GM18498 (cell line): Measurements from ENCODE around the gene SYCP3.
"Not testable (repeated sequence)": the region's sequence is repeated elsewhere in the genome, so short reads cannot be mapped to it uniquely, and the experiment has no call there.

Experiments
- ATAC-seq: cut with Tn5 transposase; IDR thresholded peaks from one replicate; pipeline ENCODE4 v1.9.1; 2021; ENCODE audit warnings: mild to moderate bottlenecking, moderate library complexity; ENCODE audit not compliant: unreplicated experiment

Gene SYCP3

DNA sequence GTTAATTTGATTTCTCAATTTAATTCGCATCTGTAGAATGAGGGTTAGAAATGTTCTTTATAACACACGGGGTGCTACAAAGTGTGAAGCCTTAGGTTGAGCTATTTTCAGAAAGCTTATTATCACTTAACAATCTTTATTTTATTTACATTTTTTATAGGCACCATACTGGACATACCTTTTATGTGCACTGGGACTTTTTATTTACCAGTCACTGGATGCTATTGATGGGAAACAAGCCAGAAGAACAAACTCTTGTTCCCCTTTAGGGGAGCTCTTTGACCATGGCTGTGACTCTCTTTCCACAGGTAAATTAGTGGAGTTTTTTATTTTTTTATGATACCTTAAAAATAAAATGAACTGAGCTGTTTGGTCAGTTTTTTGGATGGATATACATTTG lies 25.3 kb downstream of the SYCP3 start:
- ATAC-seq = no peak

DNA sequence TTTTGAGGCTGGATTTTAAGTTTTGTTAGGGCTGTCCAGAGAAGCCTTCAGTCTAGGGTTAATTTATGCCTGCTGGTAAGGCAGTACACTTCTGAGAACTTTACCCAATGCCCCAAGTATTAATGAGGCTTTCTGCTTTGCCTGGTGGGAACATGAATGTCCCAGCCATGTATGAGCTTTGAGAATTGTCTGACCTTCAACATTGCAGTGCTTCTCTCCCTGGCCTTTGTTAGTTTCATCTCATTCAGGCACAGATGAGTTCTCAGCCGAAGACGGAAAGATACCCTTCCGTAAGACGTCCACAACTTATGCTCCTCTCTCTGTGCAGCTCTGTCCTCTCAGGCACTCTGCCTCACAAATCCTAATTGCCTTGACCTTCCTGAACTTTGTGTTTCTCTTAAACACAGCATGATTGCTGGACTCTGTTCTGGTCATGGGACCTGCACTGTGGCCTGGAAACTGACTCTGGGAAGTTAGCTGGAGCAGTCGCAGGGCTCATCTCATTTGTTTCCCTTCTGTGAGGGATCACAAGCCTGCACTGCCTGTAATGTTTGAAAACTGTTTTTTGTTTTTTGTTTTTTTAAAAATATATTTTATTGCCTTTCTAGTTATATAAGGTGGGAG lies 26.1 kb downstream of the SYCP3 start:
- ATAC-seq = no peak

DNA sequence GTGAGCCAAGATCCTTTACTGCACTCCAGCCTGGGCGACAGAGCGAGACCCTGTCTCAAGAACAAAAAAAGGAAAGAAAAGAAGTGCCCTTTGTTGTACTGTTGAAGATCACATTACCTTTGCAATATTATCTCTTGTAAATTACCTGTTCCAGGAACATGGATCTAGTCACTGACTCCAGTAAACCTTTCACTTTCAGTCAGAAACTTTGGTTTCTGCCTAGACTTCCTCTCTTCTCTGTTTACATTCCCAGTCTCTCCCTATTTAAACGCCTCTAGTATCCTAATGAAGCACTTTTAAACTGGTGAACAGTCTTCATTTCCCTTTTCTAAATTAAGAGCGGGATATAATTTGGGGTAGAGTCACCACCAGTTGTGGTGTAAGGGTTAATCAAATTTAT lies 29.0 kb downstream of the SYCP3 start:
- no peak for ATAC-seq

DNA sequence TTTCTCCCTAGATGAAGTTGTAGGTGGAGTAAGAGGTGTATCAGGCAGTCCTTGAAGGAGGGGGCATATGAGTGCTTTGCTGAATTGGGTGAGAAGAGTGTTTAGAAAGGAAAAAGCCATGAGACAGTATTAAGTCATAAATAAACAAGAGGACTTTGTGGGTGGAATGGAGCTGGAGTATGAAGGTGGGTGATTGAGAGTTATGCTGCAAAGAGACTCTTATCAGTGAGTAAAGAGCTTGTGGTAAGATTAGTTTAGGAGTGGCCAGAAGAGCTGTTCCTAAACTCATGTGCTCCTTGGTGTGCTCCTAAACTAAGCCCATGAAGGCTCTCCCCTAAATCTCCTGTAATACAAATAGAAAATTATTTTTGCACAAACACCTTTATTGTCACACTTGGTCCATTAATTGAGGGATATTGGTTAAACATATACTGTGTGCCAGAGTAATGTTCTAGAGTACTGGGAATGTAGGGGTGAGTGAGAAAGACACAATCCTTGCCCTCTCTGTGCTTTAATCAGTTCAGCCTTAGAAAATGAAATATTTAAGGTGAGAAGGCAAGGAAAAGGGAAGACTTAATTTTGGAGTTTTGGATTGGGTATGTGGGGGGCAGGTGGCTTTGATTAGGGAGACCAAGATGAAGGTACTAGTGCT lies 32.0 kb downstream of the SYCP3 start:
- ATAC-seq = no peak

DNA sequence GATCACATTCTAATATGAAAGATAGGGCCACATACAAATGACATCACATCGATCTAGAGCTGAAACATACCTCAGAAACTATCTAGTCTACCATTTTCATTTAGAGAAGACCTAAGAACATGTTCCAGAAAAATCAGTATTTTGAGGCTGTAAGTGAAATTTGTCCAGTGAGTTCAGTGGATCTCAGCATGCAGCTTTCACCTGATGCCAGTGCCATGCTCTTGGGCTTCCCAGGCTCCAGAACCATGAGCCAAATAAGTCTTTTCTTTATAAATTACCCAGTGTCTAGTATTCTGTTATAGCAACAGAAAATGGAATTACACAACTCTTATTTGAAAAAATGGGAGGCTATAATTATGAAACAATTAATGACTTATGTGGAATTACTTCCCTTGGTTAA lies 32.9 kb downstream of the SYCP3 start:
- no peak for ATAC-seq

DNA sequence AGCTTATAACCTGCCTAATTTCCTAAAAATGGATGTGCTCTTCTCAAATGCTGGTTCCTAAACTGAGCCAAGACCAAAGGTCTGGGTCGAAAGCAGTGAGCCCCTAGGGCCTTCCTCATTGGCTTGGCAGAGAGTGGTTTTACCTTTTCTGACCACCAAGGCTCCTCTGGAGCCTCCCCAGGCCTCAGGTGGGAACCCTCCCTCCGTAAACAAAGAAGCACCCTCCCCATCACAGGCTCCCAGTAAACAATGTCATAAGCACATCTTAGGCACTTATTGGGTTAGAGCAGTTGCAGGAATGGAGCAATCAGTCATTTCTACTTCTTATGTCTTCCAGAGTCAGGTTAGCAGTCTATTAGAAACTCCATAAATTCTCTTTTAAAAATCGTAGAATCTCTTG lies 35.8 kb downstream of the SYCP3 start:
- no peak for ATAC-seq

DNA sequence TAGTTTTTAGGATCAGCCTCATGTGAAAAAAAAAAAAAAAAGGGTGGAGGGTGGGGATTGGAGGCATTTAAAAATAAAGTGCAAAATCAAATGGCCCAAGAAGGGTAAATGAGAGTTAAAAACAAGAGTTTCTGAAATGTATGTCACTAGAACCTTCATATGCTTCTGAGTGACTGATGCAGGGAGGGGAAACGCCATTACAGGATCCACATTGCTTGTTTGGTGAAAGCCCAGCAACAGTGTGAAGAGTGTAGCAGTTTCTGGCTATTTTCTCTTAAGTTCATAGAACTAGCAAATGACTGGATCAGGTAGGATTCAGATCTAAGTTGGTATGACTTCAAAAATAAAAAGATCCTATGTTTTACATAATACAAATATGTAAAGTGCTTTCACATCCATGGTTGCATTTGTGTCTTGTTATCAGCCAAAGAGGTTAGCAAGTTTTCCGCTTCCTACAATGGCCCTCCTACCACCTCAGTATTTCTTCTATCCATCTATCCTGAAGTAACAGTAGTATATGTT lies 38.9 kb downstream of the SYCP3 start:
- ATAC-seq = no peak

DNA sequence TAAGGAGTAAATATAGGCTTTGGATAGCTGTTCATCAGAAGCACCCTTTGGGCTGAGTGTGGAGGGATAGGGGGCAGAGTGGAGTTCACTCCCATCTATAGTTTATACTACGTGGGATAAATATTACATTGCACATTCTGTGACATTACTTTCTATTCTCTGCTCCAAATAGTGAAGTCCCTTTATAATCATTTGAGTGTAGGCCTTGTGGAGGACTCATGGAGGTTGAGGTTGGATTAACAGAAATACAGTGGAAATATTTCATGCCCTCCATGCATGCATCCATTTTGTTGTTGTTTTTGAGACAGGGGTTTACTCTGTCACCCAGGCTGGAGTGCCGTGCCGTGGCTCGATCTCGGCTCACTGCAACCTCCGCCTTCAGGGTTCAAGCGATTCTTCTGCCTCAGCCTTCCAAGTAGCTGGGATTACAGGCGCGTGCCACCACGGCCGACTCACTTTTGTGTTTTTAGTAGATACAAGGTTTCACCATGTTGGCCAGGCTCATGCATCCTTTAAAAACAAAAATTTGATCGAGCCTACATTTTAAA lies 40.4 kb downstream of the SYCP3 start:
- ATAC-seq = no peak

DNA sequence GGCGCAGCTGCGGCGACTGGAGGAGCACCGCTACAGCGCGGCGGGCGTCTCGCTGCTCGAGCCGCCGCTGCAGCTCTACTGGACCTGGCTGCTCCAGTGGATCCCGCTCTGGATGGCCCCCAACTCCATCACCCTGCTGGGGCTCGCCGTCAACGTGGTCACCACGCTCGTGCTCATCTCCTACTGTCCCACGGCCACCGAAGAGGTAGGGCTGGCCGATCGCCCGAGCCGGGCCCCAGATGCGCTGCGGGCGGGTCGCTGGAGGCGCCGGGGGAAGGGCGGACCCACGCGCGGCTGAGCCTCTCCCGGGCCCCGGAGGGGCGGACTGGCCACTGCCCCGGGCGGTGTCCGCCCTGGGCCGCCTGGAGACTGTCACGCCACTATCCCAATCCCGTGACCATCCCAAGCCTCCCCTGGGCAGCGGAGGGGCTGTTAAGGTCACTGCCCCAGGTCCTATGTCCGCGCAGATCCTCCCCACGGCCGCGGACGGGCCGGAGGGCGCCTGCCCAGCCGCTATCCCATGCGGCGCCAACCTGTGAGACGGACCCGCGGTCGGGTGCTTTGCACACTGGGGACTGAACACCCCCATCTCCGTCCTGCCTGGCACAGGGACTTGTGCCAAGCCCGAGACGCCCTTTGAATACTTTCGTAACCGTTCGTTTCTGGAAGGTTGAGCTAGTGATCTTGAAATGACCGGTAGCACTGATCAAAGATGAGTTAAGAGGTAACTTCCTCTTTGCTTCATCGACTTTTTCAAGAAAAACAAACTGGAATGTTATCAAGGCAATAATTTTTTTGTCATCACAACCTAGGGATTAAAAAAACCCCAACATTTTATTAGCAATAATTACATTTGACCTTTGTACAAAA lies 41.1 kb downstream of the SYCP3 start:
- ATAC-seq = peak; percentile 36

DNA sequence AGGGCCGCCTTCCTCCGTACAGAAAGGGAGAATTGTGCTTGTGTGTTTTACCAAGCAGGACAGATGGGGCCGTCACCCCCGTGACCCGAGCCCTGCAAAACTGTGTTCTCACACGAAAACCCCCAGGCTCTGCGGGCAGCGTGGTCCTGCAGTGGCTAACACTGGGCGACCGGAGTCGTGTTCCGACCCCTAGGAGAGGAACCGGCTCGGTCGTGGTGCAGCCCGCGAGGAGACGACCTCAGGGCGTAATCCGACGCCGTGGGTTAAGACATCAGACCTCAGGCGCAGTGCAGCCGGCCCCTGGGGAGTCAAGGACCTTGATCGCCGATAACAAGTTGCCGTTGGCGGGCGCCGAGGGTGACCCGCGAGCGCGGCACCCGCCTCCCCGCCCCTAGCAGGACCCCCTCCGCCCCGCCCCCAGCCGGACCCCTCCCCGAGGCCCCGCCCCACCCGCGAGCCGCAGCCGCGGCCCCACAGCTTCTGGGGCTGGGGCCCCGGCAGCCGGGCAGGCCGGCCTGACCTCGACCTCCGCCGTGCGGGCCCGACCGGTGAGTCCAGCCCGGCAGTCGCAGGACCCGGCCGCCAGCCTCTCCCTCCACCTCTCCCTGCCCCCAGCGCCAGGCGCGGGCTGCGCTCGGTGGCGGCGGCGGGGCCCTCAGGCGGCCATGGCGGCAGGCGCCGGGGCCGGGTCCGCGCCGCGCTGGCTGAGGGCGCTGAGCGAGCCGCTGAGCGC lies 41.9 kb downstream of the SYCP3 start, which contains the start of gene CHPT1:
TSS of gene CHPT1 (plus strand) at position 444 of the 733 bp plus-strand sequence. CDS start at position 666, 222 bp downstream.
- ATAC-seq = peak; percentile 73

DNA sequence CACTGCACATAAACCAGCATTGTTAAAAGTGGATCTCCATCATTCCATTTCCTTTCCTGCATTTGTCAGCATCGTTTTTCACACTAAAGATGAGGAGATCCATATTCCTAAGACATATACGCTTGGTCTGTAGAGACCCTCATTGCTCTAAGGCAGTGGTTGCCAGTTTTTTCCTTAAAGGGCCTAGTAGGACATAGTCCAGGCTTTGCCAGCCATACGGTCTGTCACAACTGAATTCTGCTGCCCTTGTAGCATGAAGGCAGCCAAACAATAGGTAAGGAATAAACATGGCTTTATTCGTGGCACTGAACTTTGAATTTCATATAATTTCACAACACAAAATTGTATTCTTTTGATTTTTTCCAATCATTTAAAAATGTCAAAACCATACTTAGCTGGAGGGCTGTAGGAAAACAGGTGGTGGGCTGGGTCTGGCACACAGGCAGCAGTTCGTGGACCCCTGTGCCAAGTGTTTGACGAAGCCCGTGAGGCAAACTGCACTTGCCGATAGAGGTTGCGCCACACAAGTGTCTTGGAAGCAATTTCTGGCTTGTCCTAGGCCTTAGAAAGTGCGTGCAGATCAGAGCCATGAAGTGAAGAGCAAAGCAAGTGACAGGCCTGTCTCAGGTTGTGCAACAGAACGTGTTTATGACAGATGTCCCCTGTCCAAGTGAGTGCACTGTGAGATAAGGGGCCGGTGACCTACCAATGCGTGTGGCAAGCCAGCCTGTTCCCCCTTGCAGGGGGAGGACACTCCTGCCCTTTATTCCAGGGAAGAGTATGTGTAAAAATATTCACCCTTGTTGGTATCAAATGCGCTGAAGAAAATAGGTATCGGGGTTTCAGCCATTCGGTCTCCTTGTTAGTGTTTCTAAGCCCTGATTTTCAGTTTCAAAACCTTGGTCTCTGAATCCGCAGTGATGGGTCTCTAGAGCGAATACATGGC lies 42.7 kb downstream of the SYCP3 start:
- ATAC-seq = peak; percentile 38

DNA sequence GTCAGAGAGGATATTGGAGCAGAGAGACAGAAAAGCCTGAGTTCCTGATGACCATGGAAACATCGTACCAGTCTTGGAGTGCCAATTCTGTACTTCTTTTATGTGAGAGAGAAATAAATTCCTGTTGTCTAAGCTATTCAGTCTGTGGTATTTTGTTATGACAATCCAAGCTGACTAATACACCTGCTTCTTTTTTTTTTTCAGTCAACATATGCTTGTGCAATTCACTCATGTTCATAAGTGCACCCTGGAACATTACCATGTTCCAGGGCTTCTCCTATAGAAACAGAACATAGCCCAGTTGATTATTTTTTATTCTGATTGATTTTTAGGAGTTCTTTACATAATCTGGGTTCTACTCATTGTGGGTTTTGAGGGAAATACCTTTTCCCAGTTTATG lies 43.6 kb downstream of the SYCP3 start:
- no peak for ATAC-seq

DNA sequence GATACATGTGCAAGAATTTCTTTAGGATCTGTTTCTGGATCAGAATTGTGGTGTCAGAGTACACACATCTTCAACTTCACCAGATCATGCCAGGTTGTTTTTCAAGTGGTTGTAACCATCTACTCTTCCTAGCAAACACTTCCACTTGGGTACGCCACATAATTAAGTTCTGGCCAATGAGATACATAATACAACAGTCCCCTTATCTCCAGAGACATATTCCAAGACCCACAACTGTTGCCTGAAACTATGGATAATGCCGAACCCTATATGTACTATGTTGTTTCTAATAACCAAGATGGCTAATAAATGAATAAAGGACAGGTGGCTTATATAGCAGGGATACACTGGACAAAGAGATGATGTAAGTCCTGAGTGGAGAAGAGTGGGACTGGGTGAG lies 44.3 kb downstream of the SYCP3 start:
- ATAC-seq = no peak

DNA sequence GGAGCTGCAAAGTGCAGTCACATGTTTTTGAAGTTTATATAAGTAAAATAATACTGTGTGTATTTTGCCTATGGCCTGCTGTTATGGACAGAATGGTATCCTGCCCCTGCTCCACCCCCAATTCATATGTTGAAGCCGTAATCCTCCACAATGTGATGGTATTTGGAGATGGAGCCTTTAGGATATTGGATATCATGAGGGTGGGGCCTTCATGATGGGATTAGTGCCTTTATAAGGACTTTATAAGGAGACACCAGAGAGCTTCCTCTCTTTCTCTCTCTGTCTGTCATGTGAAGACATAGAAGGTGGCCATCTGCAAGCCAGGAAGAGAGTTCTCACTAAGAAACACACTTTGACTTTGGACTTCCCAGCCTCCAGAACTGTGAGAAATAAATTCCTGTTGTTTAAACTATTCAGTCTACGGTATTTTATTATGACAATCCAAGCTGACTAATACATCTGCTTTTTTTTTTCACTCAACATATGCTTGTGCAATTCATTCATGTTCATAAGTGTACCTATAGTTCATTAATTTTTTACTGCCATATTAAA lies 44.9 kb downstream of the SYCP3 start:
- ATAC-seq = no peak

DNA sequence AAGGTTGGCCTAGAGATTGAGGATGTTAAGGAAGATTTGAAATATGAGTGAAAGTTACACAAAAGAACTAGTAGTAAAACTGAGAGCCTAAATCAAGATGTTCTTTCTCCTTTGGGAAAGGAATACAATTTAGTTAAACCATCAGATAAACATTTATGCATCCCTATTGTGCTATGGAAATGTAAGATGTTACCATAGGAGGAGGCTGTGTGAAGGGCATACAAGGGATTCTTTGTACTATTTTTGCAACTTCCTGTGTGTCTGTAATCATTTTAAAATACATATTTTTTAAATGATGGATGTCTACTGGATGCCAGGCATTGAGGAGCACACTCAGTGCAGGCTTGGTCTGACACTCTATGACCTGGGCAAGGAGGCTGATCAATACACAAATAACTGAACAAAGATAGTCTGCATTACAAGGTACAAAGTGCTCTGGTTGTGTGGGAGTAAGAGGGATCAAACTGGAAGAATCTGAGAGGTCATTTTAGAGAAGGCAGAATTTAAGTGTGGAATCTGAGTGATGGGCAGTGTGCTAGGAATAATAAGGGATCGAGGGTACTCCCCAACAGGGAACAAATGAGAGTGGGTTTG lies 47.7 kb downstream of the SYCP3 start:
- no peak for ATAC-seq

DNA sequence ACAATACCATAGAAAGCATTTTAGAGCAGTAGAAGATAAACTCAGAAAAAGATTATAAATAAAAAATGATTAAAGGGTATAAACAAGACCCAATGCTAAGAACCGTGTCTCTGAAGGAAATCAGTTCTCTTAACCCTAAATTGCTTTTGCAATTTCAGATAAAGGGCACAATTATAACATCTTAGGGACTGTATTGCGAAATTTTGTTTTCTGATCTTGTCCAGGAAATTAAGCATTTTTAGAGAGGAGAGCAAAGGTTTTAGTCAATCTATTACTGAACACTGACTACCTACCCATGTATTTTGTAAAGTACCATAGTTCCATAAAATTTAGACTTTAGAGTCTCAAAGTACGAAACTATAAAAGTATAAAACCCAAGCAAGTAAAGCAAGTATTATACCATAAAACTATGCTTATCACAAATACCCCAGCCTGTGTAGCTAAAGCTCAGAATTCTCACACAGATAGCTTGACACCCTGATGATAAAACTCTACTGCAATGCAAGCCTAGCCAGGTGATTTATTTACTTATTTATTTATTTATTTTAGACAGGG lies 48.6 kb downstream of the SYCP3 start:
- ATAC-seq = no peak

DNA sequence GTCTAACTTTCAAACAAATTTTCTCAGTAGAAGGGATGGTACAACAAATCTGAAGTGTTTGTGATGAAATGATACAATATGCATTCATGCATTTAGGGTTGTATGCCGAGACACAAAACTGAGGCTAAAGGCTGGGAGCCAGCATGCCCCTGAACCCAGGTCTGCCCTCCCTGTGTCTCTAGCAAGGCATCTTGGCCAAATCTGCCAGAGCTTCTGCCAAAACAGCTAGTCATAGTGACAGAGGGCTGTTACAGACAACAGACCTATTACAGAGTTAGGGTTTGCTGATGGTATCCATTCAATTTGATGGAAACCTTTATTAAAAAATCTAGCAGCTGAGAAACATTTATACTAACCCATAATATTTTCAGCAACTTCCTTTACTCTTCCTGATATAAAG lies 53.1 kb downstream of the SYCP3 start:
- ATAC-seq = no peak

DNA sequence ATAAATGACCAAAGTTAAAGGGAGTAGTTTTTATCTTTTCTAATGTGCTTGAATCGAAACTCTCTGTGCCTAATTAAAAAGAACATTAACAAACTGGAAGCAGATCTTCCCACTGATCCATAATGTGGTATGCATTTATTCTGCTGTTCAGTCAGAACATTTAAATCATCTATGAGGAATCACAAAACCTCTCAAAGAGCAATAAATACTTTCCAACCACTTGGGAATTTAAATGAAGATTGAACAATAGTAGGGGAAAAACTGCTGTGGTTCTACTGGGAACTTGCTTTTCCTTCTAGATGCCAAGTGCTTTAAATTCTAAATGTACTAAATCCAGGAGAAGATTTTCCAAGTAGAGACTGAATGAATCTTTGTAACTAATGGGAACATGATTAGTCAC lies 54.2 kb downstream of the SYCP3 start:
- no peak for ATAC-seq

DNA sequence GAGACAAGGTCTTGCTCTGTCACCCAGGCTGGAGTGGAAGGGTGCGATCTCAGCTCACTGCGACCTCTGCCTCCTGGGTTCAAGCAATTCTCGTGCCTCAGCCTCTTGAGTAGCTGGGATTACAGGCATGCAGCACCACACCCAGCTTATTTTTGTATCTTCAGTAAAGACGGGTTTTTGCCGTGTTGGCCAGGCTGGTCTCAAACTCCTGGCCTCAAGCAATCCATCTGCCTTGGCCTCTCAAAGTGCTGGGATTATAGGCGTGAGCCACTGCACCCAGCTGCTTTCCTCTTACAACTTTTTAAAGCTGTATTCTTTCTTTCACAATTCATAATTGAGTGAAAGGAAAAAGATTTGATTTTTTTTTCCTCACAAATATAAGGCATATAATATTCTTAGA lies 57.6 kb downstream of the SYCP3 start:
- ATAC-seq = not testable (repeated sequence)
